HG03066 (cell line): Measurements from ENCODE around the gene VSTM1.
"Not testable (repeated sequence)": the region's sequence is repeated elsewhere in the genome, so short reads cannot be mapped to it uniquely, and the experiment has no call there.

ENCODE experiments used
- ATAC-seq: cut with Tn5 transposase; IDR thresholded peaks from one replicate; pipeline ENCODE4 v1.9.1; 2021; ENCODE audit warnings: low read depth; ENCODE audit not compliant: unreplicated experiment

Gene VSTM1

GRCh38 chr19:54063350-54064116, at the start of gene VSTM1:
TSS of gene VSTM1 (minus strand) at chr19:54063897. CDS start at chr19:54063777, 120 bp downstream.
- ATAC-seq: no peak

GRCh38 chr19:54109651-54110050, 46.0 kb upstream of the VSTM1 start:
- ATAC-seq: no peak

GRCh38 chr19:54108496-54108895, 44.8 kb upstream of the VSTM1 start:
- no peak for ATAC-seq

- no peak for ATAC-seq
These were observed 44.3 kb upstream of the VSTM1 start for GRCh38 chr19:54107876-54108490.

- ATAC-seq: no peak
These were observed 43.0 kb upstream of the VSTM1 start for GRCh38 chr19:54106716-54107115.

GRCh38 chr19:54105796-54106195, 42.1 kb upstream of the VSTM1 start:
- no peak for ATAC-seq

GRCh38 chr19:54104998-54105715, 41.5 kb upstream of the VSTM1 start:
- ATAC-seq: no peak

GRCh38 chr19:54102421-54103169, 38.9 kb upstream of the VSTM1 start, which contains the start of gene NDUFA3:
TSS of gene NDUFA3 (plus strand) at chr19:54102855. CDS start at chr19:54102879, 24 bp downstream.
- ATAC-seq: peak; percentile 90

GRCh38 chr19:54100561-54100960, 36.9 kb upstream of the VSTM1 start, which contains the start of gene OSCAR:
TSS of gene OSCAR (minus strand) at chr19:54100803. CDS start at chr19:54100792, 11 bp downstream.
- ATAC-seq: no peak

GRCh38 chr19:54099903-54100255, 36.2 kb upstream of the VSTM1 start:
- ATAC-seq: not testable (repeated sequence)

- ATAC-seq: no peak
These were observed 35.6 kb upstream of the VSTM1 start for GRCh38 chr19:54099190-54099902.

GRCh38 chr19:54096617-54097106, 33.0 kb upstream of the VSTM1 start:
- no peak for ATAC-seq

GRCh38 chr19:54095859-54096616, 32.3 kb upstream of the VSTM1 start:
- not testable (repeated sequence) for ATAC-seq

- ATAC-seq: no peak
These were observed 31.6 kb upstream of the VSTM1 start for GRCh38 chr19:54095136-54095858.

- ATAC-seq: no peak
These were observed 30.8 kb upstream of the VSTM1 start for GRCh38 chr19:54094426-54095000.

GRCh38 chr19:54084410-54084809, 20.7 kb upstream of the VSTM1 start:
- no peak for ATAC-seq

GRCh38 chr19:54081032-54081431, 17.3 kb upstream of the VSTM1 start, which contains the start of gene TARM1:
TSS of gene TARM1 (minus strand) at chr19:54081365. CDS start at chr19:54081340, 25 bp downstream.
- no peak for ATAC-seq

- no peak for ATAC-seq
These were observed 13.6 kb upstream of the VSTM1 start for GRCh38 chr19:54077334-54077733.
